ENCODE measurements around the gene APOE.
A peak's percentile ranks its signal among the peaks of the same experiment; 100 is the strongest.

APOE gene

GRCh38 chr19:44954649-44955504 is 49.3 kb downstream of the APOE start, which contains the start of gene CLPTM1:
TSS of gene CLPTM1 (plus strand) at chr19:44955380. CDS start at chr19:44955396, 16 bp downstream.
- DNase-seq: peak; percentile 93 to 98 (median 96)

GRCh38 chr19:44955505-44956439 is 50.2 kb downstream of the APOE start:
- DNase-seq: no peak

GRCh38 chr19:44957526-44957925 is 51.9 kb downstream of the APOE start:
- DNase-seq: no peak

- DNase-seq: no peak
These were observed 52.5 kb downstream of the APOE start for GRCh38 chr19:44958090-44958489.
